Keratinocyte (primary cell): ENCODE data around the gene SCAF4.

Experiments
- EZH2 ChIP-seq: IDR thresholded peaks from one replicate; pipeline ENCODE4 v1.6.1; 2012; ENCODE audit warnings: inconsistent platforms, mild to moderate bottlenecking, low read length, moderate library complexity
- TF ChIP-seq, protein P1 (sequence below), 3 experiments: IDR thresholded peaks in 1 of 3; conservative IDR thresholded peaks in 1 of 3; optimal IDR thresholded peaks in 1 of 3; 2 replicates in 2 of 3; 3 replicates in 1 of 3; pipeline versions ENCODE3 to v1.5.1; 2011; ENCODE audit warnings: low read length in 3 of 3, mild to moderate bottlenecking in 3 of 3, moderate library complexity in 2 of 3, control low read depth in 1 of 3, inconsistent platforms in 1 of 3; ENCODE audit not compliant: insufficient read depth in 2 of 3; ENCODE audit errors: extremely low read depth in 1 of 3

DNA sequence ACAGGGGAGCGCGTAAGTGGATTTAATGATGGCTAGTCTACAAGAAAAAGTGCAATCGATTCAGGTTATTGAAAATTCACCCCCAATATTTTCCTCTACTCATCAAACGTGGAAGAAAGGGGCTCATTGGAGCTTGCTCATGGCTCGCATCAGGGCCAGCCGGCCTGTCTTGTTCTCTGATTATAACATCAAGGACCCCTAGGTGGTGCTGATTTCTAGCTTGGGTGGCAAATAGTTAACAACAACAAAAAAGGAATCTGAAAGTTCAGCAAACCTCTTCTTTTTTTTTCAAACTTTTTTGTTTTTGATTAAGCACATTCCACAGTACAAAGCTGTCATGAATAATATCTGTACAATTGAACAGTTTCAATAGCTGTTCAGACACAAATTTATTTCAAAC, 108.3 kb downstream of the SCAF4 start:
- TF ChIP-seq, protein P1, sequence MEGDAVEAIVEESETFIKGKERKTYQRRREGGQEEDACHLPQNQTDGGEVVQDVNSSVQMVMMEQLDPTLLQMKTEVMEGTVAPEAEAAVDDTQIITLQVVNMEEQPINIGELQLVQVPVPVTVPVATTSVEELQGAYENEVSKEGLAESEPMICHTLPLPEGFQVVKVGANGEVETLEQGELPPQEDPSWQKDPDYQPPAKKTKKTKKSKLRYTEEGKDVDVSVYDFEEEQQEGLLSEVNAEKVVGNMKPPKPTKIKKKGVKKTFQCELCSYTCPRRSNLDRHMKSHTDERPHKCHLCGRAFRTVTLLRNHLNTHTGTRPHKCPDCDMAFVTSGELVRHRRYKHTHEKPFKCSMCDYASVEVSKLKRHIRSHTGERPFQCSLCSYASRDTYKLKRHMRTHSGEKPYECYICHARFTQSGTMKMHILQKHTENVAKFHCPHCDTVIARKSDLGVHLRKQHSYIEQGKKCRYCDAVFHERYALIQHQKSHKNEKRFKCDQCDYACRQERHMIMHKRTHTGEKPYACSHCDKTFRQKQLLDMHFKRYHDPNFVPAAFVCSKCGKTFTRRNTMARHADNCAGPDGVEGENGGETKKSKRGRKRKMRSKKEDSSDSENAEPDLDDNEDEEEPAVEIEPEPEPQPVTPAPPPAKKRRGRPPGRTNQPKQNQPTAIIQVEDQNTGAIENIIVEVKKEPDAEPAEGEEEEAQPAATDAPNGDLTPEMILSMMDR (optimal IDR thresholded peaks at IDR 0.05 in 1 of 3, IDR thresholded peaks at IDR 0.05 in 1 of 3, conservative IDR thresholded peaks at IDR 0.05 in 1 of 3; ENCODE audit: extremely low read depth in 1 of 3, insufficient read depth in 2 of 3, low read length in 3 of 3): no peak
- no peak for TF ChIP-seq EZH2
